Osteoblast (primary cell): Measurements from ENCODE around the gene ZMAT5. TPM values are rescaled to one million over a fixed set of nuclear protein-coding genes. Genes with fewer than 3 reads are reported as not detected.

ENCODE experiments used
- DNase-seq: peaks from one replicate; pipeline ENCODE4 v3.0.0; 2011; ENCODE audit warnings: low spot score, mixed read lengths; ENCODE audit not compliant: insufficient read length; ENCODE audit errors: missing footprints
- H2AFZ ChIP-seq: 2 replicates; pipeline ENCODE4 v1.6.0; 2011; ENCODE audit warnings: mild to moderate bottlenecking, low read length
- H3K27ac ChIP-seq: 2 replicates; pipeline ENCODE4 v1.5.1; 2011; ENCODE audit warnings: mild to moderate bottlenecking, low read depth, low read length, moderate library complexity
- H3K27me3 ChIP-seq: 2 replicates; pipeline ENCODE4 v1.6.0; 2012; ENCODE audit warnings: mild to moderate bottlenecking, control low read depth, inconsistent platforms, low read length, moderate library complexity; ENCODE audit not compliant: insufficient read depth
- H3K36me3 ChIP-seq: 2 replicates; pipeline ENCODE4 v1.5.1; 2011; ENCODE audit warnings: mild to moderate bottlenecking, low read length, control low read depth, moderate library complexity; ENCODE audit not compliant: insufficient read depth
- H3K4me1 ChIP-seq: 2 replicates; pipeline ENCODE4 v1.5.1; 2011; ENCODE audit warnings: mild to moderate bottlenecking, low read length, control low read depth, moderate library complexity; ENCODE audit not compliant: insufficient read depth
- H3K4me2 ChIP-seq: 2 replicates; pipeline ENCODE4 v1.6.0; 2011; ENCODE audit warnings: mild to moderate bottlenecking, low read length; ENCODE audit not compliant: insufficient read depth
- H3K4me3 ChIP-seq: fragments of 200-600 bp; sonication (generic); 3 replicates; pipeline ENCODE4 v1.5.1; 2012; ENCODE audit warnings: mild to moderate bottlenecking, low read length, inconsistent platforms; ENCODE audit not compliant: insufficient read depth
- H3K79me2 ChIP-seq: 2 replicates; pipeline ENCODE4 v1.6.0; 2012; ENCODE audit warnings: mild to moderate bottlenecking, low read length, control low read depth, inconsistent platforms; ENCODE audit not compliant: insufficient read depth
- H3K9me3 ChIP-seq: 2 replicates; pipeline ENCODE4 v1.5.1; 2011; ENCODE audit warnings: low read depth, low read length, control low read depth
- H4K20me1 ChIP-seq: 2 replicates; pipeline ENCODE4 v1.6.0; 2012; ENCODE audit warnings: mild to moderate bottlenecking, low read length, control low read depth; ENCODE audit not compliant: insufficient read depth
- CTCF ChIP-seq: IDR thresholded peaks from 2 replicates; pipeline ENCODE4 v1.5.1; 2011; ENCODE audit warnings: mild to moderate bottlenecking, low read depth, low read length, moderate library complexity; ENCODE audit errors: extremely low read depth
- total RNA-seq: library from RNA; depleted of rRNA; stranded (reverse); fragments of >200 nt; gene quantifications from 2 replicates; pipeline ENCODE4 v1.2.3, GENCODE V29; 2012

The ZMAT5 gene, protein sequence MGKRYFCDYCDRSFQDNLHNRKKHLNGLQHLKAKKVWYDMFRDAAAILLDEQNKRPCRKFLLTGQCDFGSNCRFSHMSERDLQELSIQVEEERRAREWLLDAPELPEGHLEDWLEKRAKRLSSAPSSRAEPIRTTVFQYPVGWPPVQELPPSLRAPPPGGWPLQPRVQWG
- total RNA-seq = 13.0 and 15.6 TPM in 2 replicates

DNA sequence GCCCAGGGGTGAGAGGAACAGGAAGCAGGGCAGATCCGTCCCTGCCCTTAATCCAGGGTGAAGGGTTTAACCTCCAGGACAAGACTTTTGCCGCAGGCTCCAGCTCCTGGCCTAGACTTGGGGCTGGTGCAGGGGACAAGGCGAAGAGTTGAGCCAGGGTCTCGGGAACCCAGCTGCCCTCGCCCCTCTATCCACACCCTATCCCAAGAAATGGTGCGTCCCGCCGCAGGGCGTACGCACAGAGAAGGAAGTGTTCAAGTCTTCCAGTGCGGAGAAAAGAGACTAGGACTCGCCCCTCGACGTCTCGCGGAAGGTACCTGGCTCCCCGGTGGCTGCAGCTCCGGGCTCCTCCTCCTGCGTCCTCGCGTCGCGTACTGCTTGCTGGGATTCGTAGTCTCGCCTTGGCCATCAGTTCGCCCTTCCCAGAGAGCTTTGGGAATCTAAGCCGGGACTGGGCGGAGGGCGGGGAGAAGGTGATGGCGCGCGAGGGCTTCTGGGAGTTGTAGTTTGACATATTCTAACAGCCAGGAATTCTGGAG lies at the start of gene ZMAT5:
TSS of gene ZMAT5 (minus strand) at position 376 of the 539 bp plus-strand sequence. CDS start 18,463 bp downstream, outside the sequence.
- H4K20me1 ChIP-seq = peaks cover 5% of the 10 kb centered on the region
- no peak for TF ChIP-seq CTCF
- H3K27me3 ChIP-seq = no peaks in the 10 kb centered on the region
- H3K9me3 ChIP-seq = no peaks in the 10 kb centered on the region
- DNase-seq = peak; percentile 98
- H3K4me1 ChIP-seq = peaks cover 16% of the 10 kb centered on the region
- peaks cover 45% of the 10 kb centered on the region for H3K79me2 ChIP-seq
- H3K36me3 ChIP-seq = peaks cover 20% of the 10 kb centered on the region
- H2AFZ ChIP-seq = peak within 1 kb of the TSS; percentile 98
- peak within 1 kb of the TSS; percentile 81 for H3K4me3 ChIP-seq
- peak within 1 kb of the TSS; percentile 80 for H3K27ac ChIP-seq
- peak within 1 kb of the TSS; percentile 85 for H3K4me2 ChIP-seq

- Histone ChIP-seq H3K4me3 (no peak overlapping the region), H3K36me3 (peaks cover 67% of the 10 kb centered on the region), H2AFZ (no peak overlapping the region), H3K79me2 (no peaks in the 10 kb centered on the region), H3K9me3 (no peaks in the 10 kb centered on the region), H3K4me2 (no peak overlapping the region), H3K27me3 (no peaks in the 10 kb centered on the region), H3K4me1 (peaks cover 10% of the 10 kb centered on the region), H3K27ac (no peak overlapping the region), H4K20me1 (peaks cover 8% of the 10 kb centered on the region)
- TF ChIP-seq CTCF = no peak
- no peak for DNase-seq
These were observed 49.7 kb upstream of the ZMAT5 start for GRCh38 chr22:29816539-29816938.

- Histone ChIP-seq H3K4me3 (no peak overlapping the region), H3K4me2 (no peak overlapping the region), H3K4me1 (peaks cover 6% of the 10 kb centered on the region), H3K27me3 (no peaks in the 10 kb centered on the region), H3K9me3 (no peaks in the 10 kb centered on the region), H3K27ac (no peak overlapping the region), H2AFZ (no peak overlapping the region), H4K20me1 (peaks cover 5% of the 10 kb centered on the region), H3K36me3 (peaks cover 71% of the 10 kb centered on the region), H3K79me2 (no peaks in the 10 kb centered on the region)
- no peak for DNase-seq
- no peak for TF ChIP-seq CTCF
These were observed 49.3 kb upstream of the ZMAT5 start for GRCh38 chr22:29816128-29816527.

- Histone ChIP-seq H3K4me1 (peaks cover 4% of the 10 kb centered on the region), H2AFZ (no peak overlapping the region), H3K36me3 (peaks cover 75% of the 10 kb centered on the region), H3K4me2 (no peak overlapping the region), H3K27ac (no peak overlapping the region), H3K27me3 (no peaks in the 10 kb centered on the region), H3K9me3 (no peaks in the 10 kb centered on the region), H3K4me3 (no peak overlapping the region), H4K20me1 (peaks cover 2% of the 10 kb centered on the region), H3K79me2 (no peaks in the 10 kb centered on the region)
- no peak for TF ChIP-seq CTCF
- DNase-seq = no peak
These were observed 48.8 kb upstream of the ZMAT5 start for GRCh38 chr22:29815580-29815979.
